ENCODE data around the gene PML.
"Not testable (repeated sequence)": the region's sequence is repeated elsewhere in the genome, so short reads cannot be mapped to it uniquely, and the experiment has no call there.

GRCh38 chr15:74072614-74073337 is 78.3 kb downstream of the PML start:
- peak; percentile 21; the same call in 1 of the 2 replicates for TF ChIP-seq CTCF (conservative IDR thresholded peaks at IDR 0.05; ENCODE audit: low read length)
- not testable (repeated sequence) for TF ChIP-seq EZH2phosphoT487 (IDR thresholded peaks at IDR 0.05; ENCODE audit: borderline replicate concordance)

Data from Loucy (cell line).